TTC549 (cell line): ENCODE measurements around the gene RELL1.
"Not testable (repeated sequence)": the region's sequence is repeated elsewhere in the genome, so short reads cannot be mapped to it uniquely, and the experiment has no call there.

Source experiments
- FAIRE-seq: peaks from 2 replicates; lab custom pipeline; 2012; peaks lifted over from hg19 to GRCh38; lab: Jason Lieb, UNC

Gene RELL1

DNA sequence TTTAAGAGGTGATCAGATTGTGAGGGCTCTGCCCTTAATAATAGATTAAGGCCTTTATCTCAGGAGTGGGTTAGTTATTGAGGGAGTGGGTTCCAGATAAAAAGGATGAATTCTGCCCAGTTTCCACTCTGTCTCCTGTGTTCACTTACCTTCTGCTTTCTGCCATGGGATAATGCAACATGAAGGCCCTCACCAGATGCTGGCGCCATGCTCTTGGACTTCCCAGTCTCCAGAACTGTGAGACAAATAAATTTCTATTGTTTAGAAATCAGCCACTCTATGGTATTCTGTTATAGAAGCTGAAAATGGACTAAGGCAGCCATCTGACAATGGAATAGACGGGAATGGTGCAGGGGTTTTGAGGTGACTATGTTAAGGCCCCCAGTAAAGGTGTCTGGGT lies 6.9 kb upstream of the RELL1 start:
- no peak for FAIRE-seq

DNA sequence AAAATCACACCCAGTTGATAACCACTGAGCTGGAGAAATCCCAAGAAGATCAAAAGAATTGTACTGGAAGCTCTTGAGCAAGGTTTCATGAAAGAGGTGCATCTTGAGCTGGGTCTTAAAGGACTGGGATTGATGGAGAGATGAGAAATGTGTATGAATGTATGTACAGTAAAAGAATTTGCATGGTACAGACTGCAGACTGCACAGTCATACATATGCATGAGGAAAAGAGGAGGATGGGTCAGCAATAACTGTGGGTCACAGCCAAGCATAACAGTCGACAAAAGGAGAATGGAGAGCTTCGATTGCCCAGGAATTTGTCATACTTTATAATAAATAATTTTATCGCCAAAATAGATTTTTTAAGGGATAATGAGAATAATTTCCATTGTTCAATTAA lies 4.8 kb upstream of the RELL1 start:
- no peak for FAIRE-seq

DNA sequence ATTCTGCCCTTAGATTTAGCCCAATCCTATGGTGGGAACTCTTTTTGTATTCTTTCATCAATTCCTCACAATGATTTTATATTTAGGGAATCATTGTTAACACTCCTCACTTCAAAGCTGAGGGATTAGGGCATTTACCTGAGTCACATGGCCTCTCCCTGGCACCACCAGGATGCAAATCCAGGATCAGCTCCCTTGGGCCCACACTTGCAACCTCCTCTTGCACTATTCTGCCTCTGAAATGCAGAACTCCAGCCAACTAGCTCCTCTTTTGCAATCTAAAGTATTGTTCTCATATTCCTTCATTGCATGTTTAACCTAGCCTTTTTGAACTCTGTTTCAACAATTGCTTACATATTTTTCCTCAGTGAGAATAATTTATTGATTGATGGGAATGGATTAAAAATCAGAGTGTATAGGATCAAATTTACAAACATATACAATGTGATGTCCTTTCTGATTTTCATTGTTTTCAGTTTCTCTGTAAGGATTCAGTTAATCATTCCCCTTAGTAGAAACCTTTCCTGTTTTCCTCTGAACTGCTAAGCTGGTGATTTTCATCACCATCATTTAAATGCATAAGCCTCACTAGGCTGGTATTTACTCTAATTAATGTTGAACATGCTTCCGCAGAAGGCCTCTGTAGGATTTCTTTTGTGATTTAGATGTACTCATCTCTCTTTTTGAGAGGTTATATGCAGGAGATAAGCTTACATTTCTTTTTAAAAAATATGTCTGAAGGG lies 3.3 kb upstream of the RELL1 start:
- no peak for FAIRE-seq

DNA sequence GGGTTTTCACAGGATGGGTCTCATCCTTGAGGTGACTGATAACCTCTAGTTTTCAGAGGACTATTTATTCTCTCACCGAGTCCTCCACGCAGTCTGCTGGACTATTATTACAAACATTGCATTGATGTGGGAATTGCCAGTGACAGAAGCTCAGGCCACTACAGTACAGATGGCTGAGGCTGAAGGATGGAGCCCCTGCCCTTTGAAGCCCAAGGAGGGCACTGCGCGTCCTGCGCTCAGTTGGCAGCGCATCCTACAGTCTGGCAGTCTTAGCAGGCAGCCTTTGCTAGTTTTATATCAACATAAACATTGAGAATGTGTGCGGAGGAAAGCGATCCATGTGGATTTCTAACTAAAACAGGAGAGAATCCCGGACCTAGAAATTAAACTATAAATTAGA lies 1.5 kb upstream of the RELL1 start:
- no peak for FAIRE-seq

DNA sequence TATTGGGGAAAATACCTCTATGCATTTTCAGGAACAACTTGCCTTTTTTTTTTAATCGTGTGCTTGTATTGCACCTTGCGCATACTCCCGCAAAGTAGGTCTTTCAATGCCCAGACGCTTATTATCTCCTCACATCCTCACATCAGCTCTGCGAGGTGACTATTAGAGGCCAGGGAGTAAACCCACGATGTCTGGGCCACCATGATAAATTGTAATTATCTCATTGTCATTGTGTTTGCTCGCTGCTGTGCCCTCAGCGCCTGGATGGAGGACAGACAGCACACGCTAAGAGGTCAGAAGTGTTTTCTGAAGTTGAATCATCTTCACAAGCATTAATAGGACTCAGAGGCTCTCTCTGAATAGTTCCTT lies 1.0 kb upstream of the RELL1 start:
- no peak for FAIRE-seq

DNA sequence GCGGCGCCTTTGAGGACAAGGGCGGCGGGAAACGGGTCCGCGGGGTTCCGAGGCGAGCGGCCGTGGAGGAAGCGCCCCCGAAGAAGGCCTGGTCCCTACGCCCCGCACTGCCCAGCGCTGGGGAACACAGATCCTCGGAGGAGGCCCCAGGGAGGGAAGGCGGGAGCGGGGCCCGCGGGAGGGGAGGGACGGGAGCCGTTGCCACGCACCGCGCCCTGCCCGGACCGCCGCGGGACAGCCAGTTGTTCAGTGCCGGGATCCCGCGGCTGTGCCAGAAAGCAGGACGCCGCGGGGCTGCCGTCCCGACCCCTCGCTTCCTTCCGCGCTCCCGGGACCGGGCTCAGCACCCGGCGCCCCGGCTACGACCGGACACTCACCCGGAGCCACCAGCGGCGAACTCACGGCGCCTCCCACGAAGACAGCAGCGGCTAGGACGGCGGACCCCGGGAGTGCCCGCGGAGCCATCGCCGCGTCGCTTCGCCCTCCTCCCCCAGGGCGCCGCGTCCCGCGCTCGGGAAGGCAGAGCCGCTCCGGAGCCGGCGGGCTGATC lies 278 bp downstream of the RELL1 start:
- no peak for FAIRE-seq

DNA sequence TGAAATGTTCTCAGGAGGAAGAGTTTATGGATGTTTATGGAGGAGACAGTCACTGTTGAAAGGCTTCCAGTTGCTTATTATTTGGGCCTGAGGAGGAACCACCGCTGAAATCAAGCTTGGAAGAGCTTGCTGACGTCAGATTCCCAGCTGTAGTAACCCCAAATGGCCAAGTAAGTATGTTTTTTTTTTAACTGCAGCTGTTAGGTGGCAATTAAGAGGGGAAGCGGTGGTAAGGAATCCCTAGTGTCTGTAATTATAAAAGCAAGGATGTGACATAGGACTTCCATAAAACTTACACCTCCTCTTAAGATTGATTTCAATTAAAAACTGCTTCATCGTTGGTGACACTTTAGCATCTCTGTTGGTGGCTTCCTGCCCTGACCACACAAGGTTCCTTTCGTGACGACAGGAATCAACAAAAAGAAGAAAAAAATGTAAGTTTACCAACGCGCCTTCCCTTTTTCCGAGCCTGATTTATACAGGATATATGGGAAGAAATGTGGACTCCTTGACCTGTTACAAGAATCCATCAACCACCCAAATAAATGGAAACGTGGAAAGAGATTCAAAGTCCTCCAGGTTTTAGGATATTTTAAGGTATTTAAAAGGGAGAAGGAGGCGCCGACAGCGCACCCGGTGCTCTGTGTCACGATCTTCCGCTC lies 884 bp downstream of the RELL1 start:
- FAIRE-seq: no peak

DNA sequence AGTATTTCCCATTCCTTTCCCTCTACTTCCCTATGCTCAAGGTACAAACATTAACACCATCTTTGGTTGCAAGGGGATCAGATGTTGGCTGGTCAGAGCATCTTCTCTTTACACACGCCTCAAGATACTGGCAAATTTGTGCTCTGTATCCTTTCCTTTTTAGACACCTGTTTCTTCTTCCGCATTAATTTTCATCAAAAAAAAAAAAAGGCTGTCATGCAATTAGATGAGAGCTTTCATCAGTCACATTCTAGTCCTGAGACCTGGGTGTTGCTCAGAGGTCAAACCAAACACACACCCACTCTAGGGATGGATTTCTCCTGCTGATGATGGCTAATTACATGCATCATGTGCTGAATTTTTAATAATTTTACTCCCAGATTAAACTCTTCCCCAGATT lies 2.0 kb downstream of the RELL1 start:
- FAIRE-seq: no peak

DNA sequence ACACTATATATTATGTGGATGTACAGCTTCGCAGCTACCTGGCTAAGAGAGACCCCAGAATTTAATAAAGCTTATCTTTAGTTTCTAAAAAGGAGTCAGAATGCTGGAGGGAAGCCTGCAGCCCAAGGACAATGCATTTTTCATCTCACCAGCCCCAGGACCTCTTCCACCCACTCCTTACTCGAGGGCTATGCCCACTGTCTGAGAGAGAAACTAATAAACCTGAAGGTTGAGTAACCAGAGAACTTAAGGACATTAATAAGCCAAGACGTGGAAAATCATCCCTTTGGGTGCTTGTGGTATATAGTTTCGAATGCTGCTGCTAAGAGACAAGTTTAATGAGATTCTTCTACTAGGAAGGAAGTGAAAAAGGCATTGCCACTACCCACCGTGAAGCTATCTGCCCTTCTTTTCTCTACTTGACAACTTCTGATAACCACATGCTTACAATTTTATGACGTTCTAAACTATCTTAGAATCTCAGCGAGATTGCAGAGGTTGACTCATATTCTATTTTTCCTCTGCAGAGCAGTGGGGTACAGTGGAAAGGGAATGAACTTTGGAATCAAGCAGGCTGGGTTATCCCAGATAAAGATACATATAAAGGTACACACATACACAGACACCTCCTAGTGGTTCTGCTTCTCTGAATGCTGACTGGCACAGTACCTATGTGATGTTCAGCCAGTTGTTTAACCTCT lies 3.3 kb downstream of the RELL1 start:
- no peak for FAIRE-seq

DNA sequence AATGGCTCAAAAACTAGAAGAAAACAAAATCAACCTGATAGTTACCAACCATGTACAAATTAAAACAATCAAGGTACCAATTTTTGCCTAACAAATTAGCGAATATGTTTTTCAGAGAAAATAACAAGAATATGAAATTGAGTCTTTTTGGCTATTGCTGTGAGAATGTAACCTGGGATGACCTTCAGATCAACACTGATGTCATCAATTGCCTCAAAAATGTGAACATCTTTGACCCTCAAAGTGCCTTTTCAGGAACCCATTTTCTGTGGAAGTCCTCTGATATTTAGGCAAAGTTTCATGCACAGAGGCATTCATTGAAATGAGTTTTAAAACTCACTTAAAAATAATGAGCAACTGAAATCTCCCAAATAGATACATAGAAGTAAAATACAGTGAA lies 6.1 kb downstream of the RELL1 start:
- no peak for FAIRE-seq

DNA sequence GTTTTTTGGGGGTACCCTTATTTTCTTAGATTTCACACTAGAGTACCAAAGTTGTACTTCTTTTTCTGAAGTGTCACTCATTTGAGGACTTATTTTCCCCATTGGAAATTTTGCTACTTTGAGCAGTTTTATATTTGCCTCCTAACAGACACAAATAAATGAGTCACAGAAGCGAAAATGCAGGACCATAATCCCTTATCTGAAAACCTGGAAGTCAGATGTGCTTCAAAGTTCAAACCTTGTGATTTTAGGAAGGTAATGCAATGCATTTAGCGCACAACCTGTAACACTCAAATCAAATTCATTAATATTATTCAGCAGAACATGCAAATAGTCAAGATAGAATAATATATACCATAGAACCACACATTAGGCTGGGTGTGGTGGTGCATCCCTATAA lies 6.9 kb downstream of the RELL1 start:
- FAIRE-seq: no peak

DNA sequence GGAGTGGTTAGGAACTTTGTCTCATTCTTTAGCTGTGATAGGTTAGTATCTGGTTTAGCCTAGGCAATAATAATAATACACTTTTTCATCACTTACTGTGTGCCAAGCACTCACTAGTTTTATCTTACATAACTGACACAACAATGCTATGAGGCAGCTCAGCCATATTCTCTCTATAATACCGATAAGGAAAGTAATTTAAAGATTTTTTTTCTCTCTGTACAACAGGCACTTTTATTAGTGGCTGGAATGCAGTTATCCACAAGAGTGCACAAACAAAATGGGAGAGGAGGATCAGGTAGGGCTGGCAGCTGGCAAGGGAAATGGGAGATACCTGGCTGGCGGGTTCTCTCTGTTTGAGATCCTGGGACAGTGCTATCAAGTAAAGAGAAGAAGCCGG lies 7.6 kb downstream of the RELL1 start:
- FAIRE-seq: no peak

DNA sequence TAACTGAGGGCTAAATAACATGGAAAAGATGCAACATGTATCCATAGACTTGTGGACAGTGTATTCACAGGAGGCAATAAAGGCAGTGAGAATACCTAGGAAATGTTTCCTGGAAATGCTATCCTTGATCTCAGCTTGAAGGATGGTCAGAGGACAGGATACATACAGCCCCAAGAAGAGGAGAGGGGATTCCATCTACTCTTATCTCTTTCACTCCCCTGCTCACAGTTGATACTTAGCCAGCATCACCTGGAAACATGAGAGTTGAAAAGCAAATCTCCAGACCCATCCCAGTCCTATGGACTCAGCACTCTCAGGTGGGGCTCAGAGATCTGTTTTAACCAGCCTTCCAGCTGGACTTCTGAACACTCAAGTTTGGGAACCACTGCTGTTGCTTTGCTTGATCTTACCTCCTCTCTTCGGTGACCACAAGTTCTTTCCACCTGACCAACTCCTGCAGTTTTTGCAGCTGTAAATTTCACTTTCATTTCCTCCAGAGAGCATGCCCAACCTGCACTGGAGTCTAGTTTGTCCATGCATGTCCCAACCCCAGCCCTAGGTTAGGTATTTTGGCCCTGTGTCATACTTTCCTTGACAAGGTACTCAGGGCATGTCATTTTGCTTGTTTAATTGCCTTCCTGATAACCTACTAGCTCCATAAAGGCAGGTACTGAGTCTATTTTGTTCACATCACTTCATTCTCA lies 10.4 kb downstream of the RELL1 start:
- FAIRE-seq: no peak

DNA sequence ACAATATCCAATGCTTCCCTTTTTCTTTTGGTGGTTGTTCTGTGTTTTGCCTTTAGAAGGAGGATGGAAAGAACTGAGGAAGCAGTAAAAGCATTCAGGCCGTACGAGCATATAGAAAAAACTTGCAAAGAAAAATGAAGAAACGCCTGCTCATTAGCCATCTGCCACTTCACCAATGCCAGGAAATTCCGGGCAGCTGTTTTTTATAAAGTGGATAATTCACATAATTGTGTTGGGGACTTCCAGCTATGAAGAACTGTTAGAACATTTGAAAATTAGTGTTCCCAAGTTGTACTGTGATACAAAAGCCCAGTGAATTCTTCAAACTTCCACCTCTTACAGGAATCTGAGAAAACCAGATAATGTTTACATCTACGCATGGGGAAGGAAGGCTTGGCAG lies 11.7 kb downstream of the RELL1 start:
- FAIRE-seq: no peak

DNA sequence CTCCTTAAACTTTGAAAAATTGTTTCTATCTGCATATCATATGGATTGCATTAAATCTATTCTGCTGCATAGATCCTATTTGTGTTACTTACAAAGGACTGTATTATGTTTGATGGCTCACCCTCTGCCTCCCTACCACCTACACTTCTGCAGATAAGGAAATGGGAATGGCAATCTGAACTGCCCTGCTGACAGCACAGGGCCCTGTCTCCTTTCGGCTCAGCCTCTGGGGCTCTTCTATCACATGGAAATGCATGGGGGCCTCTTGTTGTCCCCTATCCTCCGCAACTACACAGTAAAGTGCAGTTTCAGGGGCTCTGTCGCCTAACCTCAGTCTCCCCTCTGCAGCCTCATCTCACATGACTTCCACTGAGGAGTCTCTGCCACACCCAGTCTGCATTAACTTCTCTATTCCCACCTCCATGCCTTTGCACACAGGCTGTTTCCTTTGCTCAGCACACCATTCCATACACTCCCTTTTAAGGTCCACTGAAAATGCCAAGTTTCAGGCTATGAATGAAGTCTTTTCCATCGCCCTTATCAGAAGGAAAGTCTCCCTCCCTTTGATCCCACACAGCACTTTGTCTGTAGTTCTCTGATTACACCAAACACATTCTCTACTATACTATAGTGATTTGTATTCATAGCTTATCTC lies 12.5 kb downstream of the RELL1 start:
- no peak for FAIRE-seq

DNA sequence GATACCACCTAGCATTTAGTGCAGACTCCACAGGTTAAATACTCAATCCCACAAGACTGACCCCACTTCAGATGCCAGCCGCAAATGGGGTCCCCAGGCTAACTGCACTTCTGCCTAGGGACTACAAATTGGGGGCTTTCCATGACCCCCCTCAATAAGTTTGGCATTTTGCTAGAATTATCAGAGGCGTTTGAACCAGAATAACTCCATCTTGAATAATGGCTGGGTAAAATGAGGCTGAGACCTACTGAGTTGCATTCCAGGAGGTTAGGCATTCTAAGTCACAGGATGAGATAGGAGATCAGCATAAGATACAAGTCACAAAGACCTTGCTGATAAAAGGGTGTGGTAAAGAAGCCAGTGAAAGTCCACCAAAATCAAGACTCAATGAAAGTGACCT lies 15.1 kb downstream of the RELL1 start:
- FAIRE-seq: no peak

DNA sequence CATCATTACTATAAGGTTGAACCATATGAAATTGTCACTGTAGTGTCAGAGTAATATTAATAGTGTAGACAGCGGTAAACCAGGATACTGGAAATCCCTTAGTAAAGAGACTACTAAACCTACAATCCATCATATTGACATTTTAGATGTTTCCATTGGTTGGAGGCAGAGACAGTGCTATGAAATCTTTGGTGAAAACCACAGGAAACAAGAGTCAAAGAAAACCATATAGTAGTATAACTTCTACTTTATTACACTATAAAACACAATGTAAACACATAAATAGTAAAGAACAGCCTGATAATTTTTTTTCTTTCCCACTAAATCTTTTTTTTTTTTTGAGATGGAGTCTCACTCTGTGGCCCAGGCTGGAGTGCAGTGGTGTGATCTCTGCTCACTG lies 15.9 kb downstream of the RELL1 start:
- no peak for FAIRE-seq

DNA sequence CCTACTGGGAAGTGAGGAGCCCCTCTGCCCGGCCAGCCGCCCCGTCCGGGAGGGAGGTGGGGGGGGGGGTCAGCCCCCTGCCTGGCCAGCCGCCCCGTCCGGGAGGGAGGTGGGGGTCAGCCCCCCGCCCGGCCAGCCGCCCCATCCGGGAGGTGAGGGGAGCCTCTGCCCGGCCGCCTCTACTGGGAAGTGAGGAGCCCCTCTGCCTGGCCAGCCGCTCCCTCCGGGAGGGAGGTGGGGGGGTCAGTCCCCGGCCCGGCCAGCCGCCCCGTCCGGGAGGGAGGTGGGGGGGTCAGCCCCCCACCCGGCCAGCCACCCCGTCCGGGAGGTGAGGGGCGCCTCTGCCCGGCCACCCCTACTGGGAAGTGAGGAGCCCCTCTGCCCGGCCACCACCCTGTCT lies 17.1 kb downstream of the RELL1 start:
- FAIRE-seq: not testable (repeated sequence)

DNA sequence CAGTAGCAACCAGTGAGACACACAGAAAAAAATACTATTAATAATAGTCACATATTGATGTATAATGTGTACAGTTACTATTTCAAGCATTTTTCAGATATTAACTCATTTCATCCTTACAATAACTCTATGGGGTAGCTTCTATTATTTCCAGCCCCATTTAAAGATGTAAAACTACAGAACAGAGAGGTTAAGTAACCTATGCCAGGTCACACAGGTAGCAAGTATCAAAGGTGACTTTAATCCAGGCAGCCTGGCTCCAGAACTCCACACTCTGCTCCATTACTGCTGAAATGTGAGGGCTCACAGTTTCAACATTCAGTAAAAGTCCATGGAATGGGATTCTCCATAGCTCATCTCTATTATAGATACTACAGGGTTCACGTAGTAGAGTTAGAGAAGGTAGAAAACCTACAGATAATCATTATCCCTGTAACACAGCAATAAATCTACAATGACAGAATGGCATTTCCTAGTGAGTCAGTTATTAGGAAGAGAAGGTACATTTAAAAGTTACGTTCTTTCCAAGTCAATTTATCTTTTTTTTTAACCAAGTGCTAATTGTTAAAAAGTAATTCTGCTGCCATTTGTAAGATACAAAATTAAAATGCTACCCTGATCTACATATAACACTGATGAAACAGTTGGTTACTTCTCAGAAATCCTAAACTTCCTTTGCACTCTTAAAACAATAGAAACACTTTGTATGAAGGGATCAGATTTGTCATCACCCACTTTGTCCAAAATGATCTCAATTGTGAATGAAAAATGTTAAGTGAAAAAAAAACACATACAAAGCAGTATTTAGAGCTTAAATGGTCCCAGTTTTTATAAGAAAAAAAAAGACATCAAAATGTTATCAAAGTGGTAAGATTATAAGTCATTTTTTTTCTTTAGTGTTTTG lies 18.7 kb downstream of the RELL1 start:
- no peak for FAIRE-seq

DNA sequence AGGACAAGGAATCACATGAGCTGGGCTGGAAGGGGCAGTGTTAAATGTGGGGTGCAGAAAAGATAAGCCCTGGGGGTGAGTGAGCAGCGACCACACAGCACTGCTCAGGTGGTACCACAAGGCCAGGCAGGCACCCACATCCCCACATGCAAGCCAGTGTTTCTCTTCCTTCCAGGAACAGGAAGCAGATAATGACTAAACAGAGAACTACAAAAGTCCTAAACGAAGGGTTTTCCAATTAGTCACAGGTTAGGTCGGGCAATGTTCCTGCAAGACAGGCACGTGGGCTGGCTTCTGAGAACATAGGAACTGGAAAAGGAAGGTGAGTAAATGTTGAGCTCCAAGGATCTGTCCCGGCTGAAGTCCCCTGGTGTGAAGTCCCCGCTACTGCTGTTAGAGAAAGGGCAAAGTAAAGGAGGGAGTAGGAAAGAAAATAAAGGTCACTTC lies 19.5 kb downstream of the RELL1 start:
- no peak for FAIRE-seq
